IPS DF 6.9 (cell line): ENCODE data around the gene TRIML2.
"Not testable (repeated sequence)": the region's sequence is repeated elsewhere in the genome, so short reads cannot be mapped to it uniquely, and the experiment has no call there.

Experiments
- DNase-seq: peaks from one replicate; pipeline ENCODE4 v3.0.0-alpha.2; 2013; ENCODE audit warnings: low read depth, low spot score
- H3K27ac ChIP-seq: one replicate; pipeline ENCODE4 v1.5.1; 2013; ENCODE audit warnings: low read length, control low read depth
- H3K27me3 ChIP-seq: 2 replicates; pipeline ENCODE4 v1.6.1; 2013; ENCODE audit warnings: mild to moderate bottlenecking, low read length; ENCODE audit not compliant: control insufficient read depth, insufficient read depth
- H3K36me3 ChIP-seq: 2 replicates; pipeline ENCODE4 v1.6.1; 2013; ENCODE audit warnings: low read length; ENCODE audit not compliant: control insufficient read depth, insufficient read depth
- H3K4me1 ChIP-seq: 2 replicates; pipeline ENCODE4 v1.6.1; 2013; ENCODE audit warnings: low read length; ENCODE audit not compliant: control insufficient read depth, insufficient read depth
- H3K4me3 ChIP-seq: 2 replicates; pipeline ENCODE4 v1.5.1; 2013; ENCODE audit warnings: mild to moderate bottlenecking, low read length
- H3K9me3 ChIP-seq: 2 replicates; pipeline ENCODE4 v1.6.1; 2013; ENCODE audit warnings: low read length, inconsistent platforms; ENCODE audit not compliant: control insufficient read depth, insufficient read depth
- WGBS: extraction: QIAGEN DNeasy Blood & Tissue Kit; methylation state at CpG from one replicate; pipeline ENCODE4 v1.1.7; 2013; ENCODE audit warnings: mixed read lengths, missing lambda C conversion rate; ENCODE audit not compliant: insufficient read length, insufficient coverage; 5-methylcytosine and 5-hydroxymethylcytosine counted together

Gene TRIML2

DNA sequence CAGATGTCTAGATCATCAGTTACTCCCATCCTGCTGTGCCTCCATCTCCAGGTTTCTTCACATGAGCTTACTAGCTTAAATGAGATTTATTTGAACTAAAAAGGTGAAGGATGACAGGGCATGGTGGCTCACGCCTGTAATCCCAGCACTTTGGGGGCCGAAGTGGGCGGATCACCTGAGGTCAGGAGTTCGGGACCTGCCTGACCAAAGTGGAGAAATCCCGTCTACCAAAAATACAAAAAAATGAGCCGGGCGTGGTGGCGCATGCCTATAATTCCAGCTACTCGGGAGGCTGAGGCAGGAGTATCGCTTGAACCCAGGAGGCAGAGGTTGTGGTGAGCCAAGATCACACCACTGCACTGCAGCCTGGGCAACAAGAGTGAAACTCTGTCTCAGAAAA, 63.9 kb downstream of the TRIML2 start:
- not testable (repeated sequence) for H3K4me1 ChIP-seq, DNase-seq, H3K27ac ChIP-seq, H3K9me3 ChIP-seq, H3K4me3 ChIP-seq, H3K27me3 ChIP-seq, H3K36me3 ChIP-seq
- no CpG with 5 or more reads among the region's 10 CpGs for WGBS

DNA sequence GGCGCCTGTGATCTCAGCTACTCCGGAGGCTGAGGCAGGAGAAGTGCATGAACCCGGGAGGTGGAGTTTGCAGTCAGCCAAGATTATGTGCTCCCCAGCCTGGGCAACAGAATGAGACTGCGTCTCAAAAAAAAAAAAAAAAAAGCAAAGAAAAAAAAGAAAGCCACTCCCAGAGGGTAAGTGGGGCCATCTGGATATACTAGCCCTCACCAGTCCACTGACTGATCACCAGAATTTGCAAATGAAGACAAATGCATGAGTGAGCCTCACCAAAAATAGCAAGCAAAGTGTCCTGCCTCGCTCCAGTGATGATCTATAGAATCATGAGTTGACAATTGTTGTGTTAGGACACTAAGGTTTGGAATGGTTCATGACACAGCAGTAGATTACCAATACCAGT, 66.2 kb downstream of the TRIML2 start:
- Histone ChIP-seq H3K27me3 (no peaks in the 10 kb centered on the region), H3K36me3 (no peaks in the 10 kb centered on the region), H3K4me3 (no peak overlapping the region), H3K27ac (no peak overlapping the region), H3K4me1 (no peaks in the 10 kb centered on the region; the same call in 1 of the 2 replicates), H3K9me3 (no peaks in the 10 kb centered on the region)
- DNase-seq, result no peak
- WGBS, result no CpG with 5 or more reads among the region's 5 CpGs

DNA sequence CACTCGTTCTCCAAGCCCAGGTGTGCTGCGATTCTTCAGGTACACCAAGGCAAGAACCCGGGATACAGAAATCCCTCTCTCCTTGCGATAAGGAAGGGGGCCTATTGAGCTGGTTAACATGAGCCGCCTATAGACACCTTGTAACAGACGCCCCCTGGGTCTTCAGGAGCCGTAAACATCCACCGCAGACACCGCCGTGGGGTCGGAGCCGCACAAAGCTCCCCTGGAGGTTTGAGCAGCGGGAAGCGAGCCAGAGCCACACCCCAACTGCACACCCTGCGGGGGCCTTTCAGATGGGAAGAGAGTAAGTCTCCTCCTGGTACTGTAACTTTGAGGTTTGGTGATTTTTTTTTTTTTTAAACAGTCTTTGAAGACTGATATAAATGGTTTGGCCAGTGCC, 67.2 kb downstream of the TRIML2 start:
- Histone ChIP-seq H3K36me3 (no peaks in the 10 kb centered on the region), H3K27ac (no peak overlapping the region), H3K9me3 (no peaks in the 10 kb centered on the region), H3K4me1 (no peaks in the 10 kb centered on the region; the same call in 1 of the 2 replicates), H3K27me3 (no peaks in the 10 kb centered on the region), H3K4me3 (no peak overlapping the region)
- DNase-seq, result no peak
- WGBS, result no CpG with 5 or more reads among the region's 15 CpGs

DNA sequence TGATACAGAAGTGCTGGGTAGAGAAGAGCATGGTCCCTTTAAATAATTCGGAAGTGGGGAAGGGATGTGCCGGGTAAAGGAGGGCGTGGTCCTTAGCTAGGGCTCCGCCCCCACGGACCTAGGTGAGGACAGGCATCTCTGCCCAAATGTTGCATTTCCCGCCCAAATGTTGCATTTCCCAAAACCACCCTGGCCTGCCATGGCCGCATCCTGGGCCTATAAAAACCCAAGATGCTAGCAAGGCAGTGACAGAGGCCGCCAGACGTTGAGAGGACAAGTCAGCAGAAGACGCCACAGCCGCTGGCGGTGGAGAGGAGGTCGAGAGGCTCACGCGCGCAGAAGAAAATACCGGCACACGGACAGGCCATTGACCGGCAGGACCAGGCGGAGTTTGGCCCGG, 67.7 kb downstream of the TRIML2 start:
- Histone ChIP-seq H3K4me3 (no peak overlapping the region), H3K36me3 (no peaks in the 10 kb centered on the region), H3K27ac (no peak overlapping the region), H3K9me3 (no peaks in the 10 kb centered on the region), H3K27me3 (no peaks in the 10 kb centered on the region), H3K4me1 (no peaks in the 10 kb centered on the region; the same call in 1 of the 2 replicates)
- no CpG with 5 or more reads among the region's 21 CpGs for WGBS
- DNase-seq, result no peak
